Epidermal melanocyte (primary cell): ENCODE data around the gene PHOX2A.

Source experiments
- DNase-seq: peaks from one replicate; pipeline ENCODE4 v3.0.0; 2011; ENCODE audit warnings: low spot score; ENCODE audit not compliant: insufficient read length

PHOX2A gene

DNA sequence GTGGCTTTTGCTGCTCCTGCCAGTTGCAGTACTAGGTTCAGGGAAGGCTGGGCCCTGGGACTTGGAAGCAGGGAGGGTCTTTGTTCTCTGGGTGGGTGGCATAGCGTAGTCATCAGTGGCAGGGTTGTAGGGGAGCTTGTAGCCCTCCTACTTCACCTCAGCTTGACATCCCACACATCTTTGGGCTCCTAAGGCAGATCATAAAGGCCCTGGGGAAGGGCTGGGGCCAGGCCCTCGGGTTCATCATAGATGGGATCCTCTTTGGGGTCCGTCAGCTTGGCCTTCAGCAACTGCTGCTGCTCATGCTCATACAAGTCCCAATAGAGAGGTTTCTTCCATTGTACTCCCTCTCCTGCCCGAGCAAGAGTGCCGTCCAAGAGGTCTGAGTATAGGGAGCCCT lies 6.0 kb upstream of the PHOX2A start:
- no peak for DNase-seq

DNA sequence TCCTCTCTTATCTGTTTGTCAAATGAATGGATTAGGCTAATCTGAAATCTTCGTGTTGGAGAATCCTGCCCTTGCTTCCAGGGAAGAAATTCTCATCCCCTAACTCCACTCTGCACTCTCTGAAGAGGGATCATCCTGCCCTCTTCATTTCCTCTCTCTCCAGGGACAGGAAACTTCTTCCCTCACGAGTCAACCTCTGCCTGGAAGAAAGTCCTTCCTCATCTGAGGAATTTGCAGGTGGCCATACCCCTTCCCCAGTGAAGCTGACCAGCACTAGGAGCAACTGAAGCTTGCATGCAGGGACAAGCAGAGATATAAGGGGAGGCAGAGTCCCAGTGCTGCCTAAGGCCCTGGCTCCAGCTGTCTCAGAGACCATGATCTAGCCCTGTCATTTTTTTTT lies 3.6 kb upstream of the PHOX2A start:
- DNase-seq, result no peak

DNA sequence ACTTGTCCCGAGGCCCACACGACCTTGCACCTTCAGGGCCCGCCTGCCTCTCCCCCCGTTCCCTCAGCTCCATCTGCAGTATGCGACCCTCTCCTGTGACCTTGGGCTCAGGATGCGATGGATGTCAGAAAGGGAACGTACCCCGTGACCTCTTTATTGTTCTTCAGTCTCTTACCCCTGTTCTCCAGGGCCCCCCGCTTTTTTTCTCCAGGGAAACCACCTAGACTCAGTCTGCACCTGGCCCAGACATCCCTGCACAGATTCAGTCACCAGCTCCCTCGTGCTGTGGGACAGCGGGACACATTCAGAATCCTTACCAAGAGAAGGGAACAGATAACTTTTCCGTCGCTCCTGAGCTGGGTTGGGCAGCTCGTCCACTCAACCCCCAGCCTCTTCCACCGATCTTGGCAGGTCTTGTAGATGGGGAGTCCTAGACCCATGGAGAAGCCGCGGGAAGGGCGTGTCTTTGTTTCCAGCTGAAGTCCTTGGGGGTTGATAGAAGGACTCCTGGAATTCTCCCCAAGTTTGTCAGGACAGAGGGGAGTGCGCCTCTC lies 1.4 kb upstream of the PHOX2A start:
- no peak for DNase-seq

- DNase-seq, result no peak
Measured at GRCh38 chr11:72244361-72245262, 636 bp upstream of the PHOX2A start.

DNA sequence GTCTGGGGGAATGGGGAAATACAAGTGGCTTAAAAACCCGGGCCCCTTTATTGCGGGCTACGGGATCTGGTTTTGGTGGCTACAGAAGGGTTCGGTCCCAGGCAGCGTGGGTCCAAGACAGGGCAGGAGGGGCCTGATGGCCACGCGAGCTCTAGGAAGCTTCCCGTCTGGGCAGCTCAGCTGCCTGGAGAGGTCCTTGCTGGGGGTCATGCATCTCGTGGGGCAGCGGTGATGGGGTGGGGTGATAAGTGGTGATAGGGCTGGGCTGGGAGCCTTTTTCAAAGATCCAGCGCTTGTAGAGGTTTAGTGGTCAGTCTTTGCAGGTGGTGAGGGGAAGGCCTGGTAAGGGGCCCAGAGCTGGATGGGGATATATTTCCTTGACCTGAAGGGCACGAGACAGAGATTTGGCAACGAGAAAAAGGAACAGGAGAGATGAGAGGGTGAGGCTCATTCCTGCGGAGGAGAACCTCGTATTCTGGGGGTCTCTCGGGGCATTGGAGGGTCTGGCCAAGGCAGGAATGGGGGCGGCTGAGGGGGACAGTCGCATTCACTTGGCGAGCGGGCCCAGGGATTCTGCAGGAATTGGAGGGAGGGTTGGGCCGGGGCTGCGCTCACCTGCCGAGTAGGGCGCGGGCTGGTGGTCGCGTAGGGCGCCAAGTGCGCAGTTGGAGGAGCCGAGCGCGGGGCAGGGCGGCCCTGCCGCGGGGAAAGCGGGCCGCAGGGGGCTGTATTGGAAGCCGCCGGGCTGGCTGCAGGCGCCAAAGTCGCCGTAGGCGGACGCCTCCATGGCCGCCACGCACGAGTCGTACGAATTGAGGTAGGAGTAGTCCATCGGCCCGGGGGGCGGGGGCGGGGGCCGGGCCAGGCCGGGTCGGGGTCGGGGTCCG lies 560 bp downstream of the PHOX2A start:
- no peak for DNase-seq

DNA sequence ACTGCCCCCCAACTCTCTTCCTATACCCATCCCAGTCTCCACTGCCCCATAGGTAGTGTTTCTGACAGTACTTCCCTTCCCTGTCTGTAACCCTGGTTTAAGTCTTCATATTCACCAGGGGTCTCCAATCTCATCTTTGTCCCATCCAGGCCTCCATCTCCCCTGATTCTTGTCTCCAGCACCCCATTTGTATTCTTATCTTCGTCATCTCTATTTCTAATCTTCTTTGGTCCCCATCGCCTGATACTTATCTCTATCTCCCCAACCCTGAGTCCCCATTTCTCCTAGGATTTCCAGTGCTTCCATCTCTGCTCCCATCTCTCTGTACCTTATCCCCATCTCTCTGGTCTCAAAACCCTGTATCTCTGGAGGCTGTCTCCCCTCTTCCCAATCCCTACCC lies 1.8 kb downstream of the PHOX2A start:
- no peak for DNase-seq

GRCh38 chr11:72241291-72241781 lies 2.6 kb downstream of the PHOX2A start:
- DNase-seq, result no peak

- DNase-seq, result no peak
Measured at GRCh38 chr11:72240461-72241290, 3.3 kb downstream of the PHOX2A start.

- DNase-seq, result no peak
Measured at GRCh38 chr11:72239849-72240460, 4.0 kb downstream of the PHOX2A start.

DNA sequence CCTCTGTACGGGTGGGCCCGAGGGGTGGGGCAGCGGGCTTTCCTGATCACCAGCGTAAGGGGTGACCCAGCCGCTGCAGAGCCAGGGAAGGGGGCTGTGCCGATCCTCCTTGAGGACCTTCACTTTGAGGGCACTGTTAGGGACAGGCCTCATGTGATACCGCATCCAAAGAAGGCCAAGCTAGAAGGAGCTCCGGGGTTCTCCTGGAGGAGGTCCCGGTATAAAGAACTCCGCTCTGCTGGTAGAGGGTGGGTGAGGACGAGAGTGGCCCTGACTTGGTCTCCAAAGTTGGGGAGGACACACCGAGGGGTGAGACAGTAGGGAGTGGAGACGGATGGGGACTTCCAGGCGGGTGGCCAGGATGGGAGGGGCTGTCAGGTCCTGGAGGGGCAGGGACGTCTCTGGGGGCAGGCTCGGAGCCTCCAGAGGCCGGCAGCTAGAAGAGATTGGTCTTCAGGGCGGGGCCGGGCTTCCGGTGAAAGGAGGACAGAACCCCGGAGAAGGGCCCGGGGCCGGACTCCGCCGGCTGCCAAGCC lies 4.6 kb downstream of the PHOX2A start:
- DNase-seq, result no peak

GRCh38 chr11:72238492-72239312 lies 5.3 kb downstream of the PHOX2A start:
- DNase-seq, result no peak

DNA sequence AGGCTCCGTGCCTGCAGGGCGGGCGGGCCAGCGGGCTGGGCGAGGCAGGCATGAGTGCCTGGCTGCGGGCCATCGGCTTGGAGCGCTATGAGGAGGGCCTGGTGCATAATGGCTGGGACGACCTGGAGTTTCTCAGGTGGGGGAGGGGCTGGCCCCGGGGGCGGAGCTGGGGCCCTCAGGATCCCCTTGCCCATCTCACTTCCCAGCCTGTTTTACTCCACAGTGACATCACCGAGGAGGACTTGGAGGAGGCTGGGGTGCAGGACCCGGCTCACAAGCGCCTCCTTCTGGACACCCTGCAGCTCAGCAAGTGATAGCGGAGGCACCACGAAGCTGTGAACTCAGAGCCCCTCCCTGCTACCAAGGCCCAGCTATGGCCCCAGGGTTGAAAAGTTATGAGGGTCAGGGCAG lies 5.9 kb downstream of the PHOX2A start:
- DNase-seq, result peak; percentile 65

DNA sequence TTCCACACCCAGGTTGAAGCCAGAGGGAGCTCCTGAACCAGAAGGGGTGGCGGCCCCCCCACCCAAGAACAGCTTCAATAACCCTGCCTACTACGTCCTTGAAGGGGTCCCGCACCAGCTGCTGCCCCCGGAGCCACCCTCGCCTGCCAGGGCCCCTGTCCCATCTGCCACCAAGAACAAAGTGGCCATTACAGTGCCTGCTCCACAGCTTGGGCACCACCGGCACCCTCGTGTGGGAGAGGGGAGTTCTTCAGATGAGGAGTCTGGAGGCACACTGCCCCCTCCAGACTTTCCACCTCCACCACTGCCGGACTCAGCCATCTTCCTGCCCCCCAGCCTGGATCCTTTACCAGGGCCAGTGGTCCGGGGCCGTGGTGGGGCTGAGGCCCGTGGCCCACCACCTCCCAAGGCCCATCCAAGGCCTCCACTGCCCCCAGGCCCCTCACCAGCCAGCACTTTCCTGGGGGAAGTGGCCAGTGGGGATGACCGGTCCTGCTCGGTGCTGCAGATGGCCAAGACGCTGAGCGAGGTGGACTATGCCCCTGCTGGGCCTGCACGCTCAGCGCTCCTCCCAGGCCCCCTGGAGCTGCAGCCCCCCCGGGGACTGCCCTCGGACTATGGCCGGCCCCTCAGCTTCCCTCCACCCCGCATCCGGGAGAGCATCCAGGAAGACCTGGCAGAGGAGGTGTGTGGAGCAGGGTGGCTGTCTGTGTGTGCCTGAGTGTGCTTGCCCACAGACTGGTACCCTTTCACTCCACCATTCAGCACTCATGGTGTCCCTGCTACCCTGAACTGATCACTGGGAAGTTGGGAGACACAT lies 6.7 kb downstream of the PHOX2A start:
- DNase-seq, result no peak

GRCh38 chr11:72236774-72237111 lies 7.2 kb downstream of the PHOX2A start:
- no peak for DNase-seq

GRCh38 chr11:72236083-72236697 lies 7.8 kb downstream of the PHOX2A start:
- no peak for DNase-seq

DNA sequence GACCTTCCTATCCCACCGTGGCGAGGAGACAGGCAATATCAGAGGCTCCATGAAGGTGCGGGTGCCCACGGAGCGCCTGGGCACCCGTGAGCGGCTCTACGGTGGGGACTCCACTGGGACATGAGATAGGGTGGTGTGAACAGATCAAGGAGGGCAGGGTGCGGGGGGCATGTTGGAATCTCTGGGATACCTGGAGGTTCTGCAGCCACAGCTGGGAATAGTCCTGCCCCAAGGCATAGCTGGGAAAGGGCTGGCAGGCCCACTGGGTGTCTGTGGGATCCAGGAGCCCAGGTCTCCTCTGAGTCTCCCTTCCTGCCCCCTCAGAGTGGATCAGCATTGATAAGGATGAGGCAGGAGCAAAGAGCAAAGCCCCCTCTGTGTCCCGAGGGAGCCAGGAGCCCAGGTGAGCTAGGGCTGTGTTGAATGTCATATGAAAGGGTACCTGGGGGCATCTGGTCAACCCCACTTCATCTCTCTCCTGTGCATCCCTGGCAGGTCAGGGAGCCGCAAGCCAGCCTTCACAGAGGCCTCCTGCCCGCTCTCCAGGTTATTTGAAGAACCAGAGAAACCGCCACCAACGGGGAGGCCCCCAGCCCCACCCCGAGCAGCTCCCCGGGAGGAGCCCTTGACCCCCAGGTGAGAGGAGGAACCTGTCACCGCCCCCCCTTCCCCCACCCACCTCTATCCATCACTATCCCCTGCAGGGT lies 8.5 kb downstream of the PHOX2A start:
- DNase-seq, result no peak

GRCh38 chr11:72234920-72235319 lies 9.1 kb downstream of the PHOX2A start:
- DNase-seq, result no peak

- DNase-seq, result no peak
Measured at GRCh38 chr11:72234514-72234830, 9.5 kb downstream of the PHOX2A start.
